Measurements from ENCODE around the gene RASAL2. TPM values are rescaled to one million over a fixed set of nuclear protein-coding genes. Genes with fewer than 3 reads are reported as not detected.

RASAL2 gene
- total and polyA plus RNA-seq, 2 donors (not counting 1 experiment from before 2014, with no cell fraction given): 11.9 to 21.8 TPM

GRCh38 chr1:178436899-178437298, 343.0 kb downstream of the RASAL2 start:
- H3K4me1 ChIP-seq (ENCODE audit: control insufficient read depth, extremely low read depth, insufficient read depth, low read length): no peaks in the 10 kb centered on the region
- H3K27me3 ChIP-seq (ENCODE audit: control insufficient read depth, insufficient read depth, low read length): no peaks in the 10 kb centered on the region
- H3K79me2 ChIP-seq (ENCODE audit: control insufficient read depth, insufficient read depth, low read length): no peaks in the 10 kb centered on the region
- H4K20me1 ChIP-seq (ENCODE audit: control insufficient read depth, extremely low read depth, insufficient read depth, low read length): no peaks in the 10 kb centered on the region
- H3K4me2 ChIP-seq (ENCODE audit: extremely low read depth, insufficient read depth, low read length): no peak overlapping the region
- H3K9ac ChIP-seq (ENCODE audit: insufficient read depth, low read length): no peak overlapping the region
- no peak overlapping the region for H2AFZ ChIP-seq (ENCODE audit: low read length)
- no peaks in the 10 kb centered on the region for H3K36me3 ChIP-seq (ENCODE audit: control insufficient read depth, insufficient read depth, low read length)
- H3K4me3 ChIP-seq (replicated peaks in 1 of 4; ENCODE audit: control extremely low read depth in 1 of 4, insufficient read depth in 1 of 4, low read depth in 3 of 4, low read length in 4 of 4): no peak overlapping the region
- no peak for DNase-seq (ENCODE audit: low read depth in 2 of 2)
- no peak for TF ChIP-seq EZH2 (IDR thresholded peaks at IDR 0.05; ENCODE audit: low read length, missing control alignments)
- TF ChIP-seq CTCF (conservative IDR thresholded peaks at IDR 0.05 in 1 of 2, IDR thresholded peaks at IDR 0.05 in 1 of 2; ENCODE audit: low read depth in 1 of 2, low read length in 2 of 2): no peak
- no peak overlapping the region for H3K27ac ChIP-seq (ENCODE audit: insufficient read depth, low read length)
- H3K9me3 ChIP-seq (ENCODE audit: control insufficient read depth, insufficient read depth, low read depth, low read length): no peaks in the 10 kb centered on the region

- peak; percentile 2 to 11 for DNase-seq (ENCODE audit: low read depth in 2 of 2)
- TF ChIP-seq CTCF (conservative IDR thresholded peaks at IDR 0.05 in 1 of 2, IDR thresholded peaks at IDR 0.05 in 1 of 2; ENCODE audit: low read depth in 1 of 2, low read length in 2 of 2) (no peak), EZH2 (IDR thresholded peaks at IDR 0.05; ENCODE audit: low read length, missing control alignments) (no peak)
- no peaks in the 10 kb centered on the region for H3K9me3 ChIP-seq (ENCODE audit: control insufficient read depth, insufficient read depth, low read depth, low read length)
- H3K36me3 ChIP-seq (ENCODE audit: control insufficient read depth, insufficient read depth, low read length): no peaks in the 10 kb centered on the region
- H3K27ac ChIP-seq (ENCODE audit: insufficient read depth, low read length): no peak overlapping the region
- no peaks in the 10 kb centered on the region for H4K20me1 ChIP-seq (ENCODE audit: control insufficient read depth, extremely low read depth, insufficient read depth, low read length)
- no peak overlapping the region for H3K4me2 ChIP-seq (ENCODE audit: extremely low read depth, insufficient read depth, low read length)
- H3K4me3 ChIP-seq (replicated peaks in 1 of 4; ENCODE audit: control extremely low read depth in 1 of 4, insufficient read depth in 1 of 4, low read depth in 3 of 4, low read length in 4 of 4): no peak overlapping the region
- H3K4me1 ChIP-seq (ENCODE audit: control insufficient read depth, extremely low read depth, insufficient read depth, low read length): no peaks in the 10 kb centered on the region
- no peak overlapping the region for H3K9ac ChIP-seq (ENCODE audit: insufficient read depth, low read length)
- no peaks in the 10 kb centered on the region for H3K27me3 ChIP-seq (ENCODE audit: control insufficient read depth, insufficient read depth, low read length)
- H2AFZ ChIP-seq (ENCODE audit: low read length): no peak overlapping the region
- no peaks in the 10 kb centered on the region for H3K79me2 ChIP-seq (ENCODE audit: control insufficient read depth, insufficient read depth, low read length)
Measured at GRCh38 chr1:178438432-178438831, 344.5 kb downstream of the RASAL2 start.

DNA sequence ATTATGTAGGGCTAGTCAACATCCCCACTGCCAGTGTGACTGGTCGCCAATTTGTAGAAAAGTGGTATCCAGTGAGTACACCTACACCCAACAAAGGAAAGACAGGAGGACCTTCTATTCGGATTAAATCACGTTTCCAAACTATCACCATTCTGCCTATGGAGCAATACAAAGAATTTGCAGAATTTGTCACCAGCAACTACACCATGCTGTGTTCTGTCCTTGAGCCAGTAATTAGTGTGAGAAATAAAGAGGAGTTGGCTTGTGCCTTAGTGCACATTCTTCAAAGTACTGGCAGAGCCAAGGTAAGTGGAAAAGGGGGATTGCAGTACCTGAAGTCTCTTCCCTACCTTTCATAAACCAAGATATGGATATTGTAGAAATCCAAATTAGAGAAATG, 349.0 kb downstream of the RASAL2 start:
- no peaks in the 10 kb centered on the region for H3K36me3 ChIP-seq (ENCODE audit: control insufficient read depth, insufficient read depth, low read length)

More for the DNA sequence above, 349.0 kb downstream of the RASAL2 start:
- no peak for TF ChIP-seq EZH2 (IDR thresholded peaks at IDR 0.05; ENCODE audit: low read length, missing control alignments)
- Histone ChIP-seq H3K9ac (ENCODE audit: insufficient read depth, low read length) (no peak overlapping the region), H3K27me3 (ENCODE audit: control insufficient read depth, insufficient read depth, low read length) (no peaks in the 10 kb centered on the region), H4K20me1 (ENCODE audit: control insufficient read depth, extremely low read depth, insufficient read depth, low read length) (no peaks in the 10 kb centered on the region), H3K79me2 (ENCODE audit: control insufficient read depth, insufficient read depth, low read length) (no peaks in the 10 kb centered on the region), H3K4me3 (replicated peaks in 1 of 4; ENCODE audit: control extremely low read depth in 1 of 4, insufficient read depth in 1 of 4, low read depth in 3 of 4, low read length in 4 of 4) (no peak overlapping the region), H3K27ac (ENCODE audit: insufficient read depth, low read length) (no peak overlapping the region), H3K4me2 (ENCODE audit: extremely low read depth, insufficient read depth, low read length) (no peak overlapping the region), H3K9me3 (ENCODE audit: control insufficient read depth, insufficient read depth, low read depth, low read length) (no peaks in the 10 kb centered on the region), H2AFZ (ENCODE audit: low read length) (no peak overlapping the region), H3K4me1 (ENCODE audit: control insufficient read depth, extremely low read depth, insufficient read depth, low read length) (no peaks in the 10 kb centered on the region)
- DNase-seq (ENCODE audit: low read depth in 2 of 2): no peak
